ENCODE results near the gene SHF.

Gene SHF

GRCh38 chr15:45221053-45221599, 33.4 kb upstream of the SHF start:
- Histone ChIP-seq H3K9me3 (ENCODE audit: low read length) (no peaks in the 10 kb centered on the region), H3K4me3 (ENCODE audit: low read depth in 1 of 2, low read length in 2 of 2) (no peak overlapping the region), H3K27ac (ENCODE audit: low read depth, low read length) (no peak overlapping the region), H3K36me3 (ENCODE audit: insufficient read depth, low read length) (no peaks in the 10 kb centered on the region), H3K9ac (ENCODE audit: low read length) (no peak overlapping the region), H3K27me3 (ENCODE audit: control insufficient read depth in 1 of 2, insufficient read depth in 2 of 2, low read length in 2 of 2) (peaks cover 0 to 5% of the 10 kb centered on the region in 2 donors), H3K4me1 (ENCODE audit: insufficient read depth, low read length) (no peaks in the 10 kb centered on the region)

DNA sequence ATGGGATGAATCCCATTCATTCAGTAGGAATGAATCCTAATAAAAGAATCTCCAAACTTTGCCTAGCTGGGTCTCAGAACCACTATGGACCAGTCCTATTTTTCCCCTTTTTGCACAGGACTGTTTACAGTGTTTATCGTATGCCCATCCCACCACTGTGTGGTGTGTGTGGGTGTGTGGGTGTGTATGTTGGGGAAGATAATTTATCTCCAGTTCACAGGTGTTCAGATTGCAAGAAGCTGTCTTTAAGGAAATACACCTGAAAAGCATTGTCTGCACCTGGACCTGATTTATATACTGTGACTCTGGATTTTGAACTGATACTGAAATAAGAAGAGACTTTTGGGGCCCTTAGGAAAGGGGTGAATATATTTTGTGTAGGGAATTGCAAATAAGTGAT, 24.7 kb upstream of the SHF start:
- H3K4me1 ChIP-seq (ENCODE audit: insufficient read depth, low read length): no peaks in the 10 kb centered on the region
- H3K27ac ChIP-seq (ENCODE audit: low read depth, low read length): no peak overlapping the region
- H3K9me3 ChIP-seq (ENCODE audit: low read length): no peaks in the 10 kb centered on the region
- no peak overlapping the region for H3K4me3 ChIP-seq (ENCODE audit: low read depth in 1 of 2, low read length in 2 of 2)
- H3K9ac ChIP-seq (ENCODE audit: low read length): no peak overlapping the region
- no peaks in the 10 kb centered on the region for H3K36me3 ChIP-seq (ENCODE audit: insufficient read depth, low read length)
- H3K27me3 ChIP-seq (ENCODE audit: control insufficient read depth in 1 of 2, insufficient read depth in 2 of 2, low read length in 2 of 2): no peaks in the 10 kb centered on the region

DNA sequence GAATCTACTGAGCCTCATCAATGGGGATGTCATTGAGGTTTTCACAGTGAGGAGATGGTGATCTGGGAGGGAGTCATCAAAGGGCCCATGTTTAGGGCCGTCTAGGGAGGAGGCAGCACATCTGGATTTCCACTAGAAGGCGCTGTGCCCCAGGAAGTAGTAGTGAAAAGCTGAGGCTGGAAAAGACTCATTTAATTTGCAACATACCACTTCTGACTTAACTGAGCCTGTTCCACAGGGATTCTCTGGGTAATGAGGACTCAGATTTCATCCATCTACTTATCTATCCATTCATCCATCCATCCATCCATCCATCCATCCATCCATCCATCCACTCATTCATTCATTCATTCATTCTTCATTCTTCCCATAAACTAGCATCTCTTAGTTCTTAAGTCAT, 17.4 kb upstream of the SHF start:
- Histone ChIP-seq H3K27ac (ENCODE audit: low read depth, low read length) (no peak overlapping the region), H3K4me1 (ENCODE audit: insufficient read depth, low read length) (no peaks in the 10 kb centered on the region), H3K9ac (ENCODE audit: low read length) (no peak overlapping the region), H3K4me3 (ENCODE audit: low read depth in 1 of 2, low read length in 2 of 2) (no peak overlapping the region), H3K9me3 (ENCODE audit: low read length) (no peaks in the 10 kb centered on the region), H3K36me3 (ENCODE audit: insufficient read depth, low read length) (no peaks in the 10 kb centered on the region), H3K27me3 (ENCODE audit: control insufficient read depth in 1 of 2, insufficient read depth in 2 of 2, low read length in 2 of 2) (no peaks in the 10 kb centered on the region)

DNA sequence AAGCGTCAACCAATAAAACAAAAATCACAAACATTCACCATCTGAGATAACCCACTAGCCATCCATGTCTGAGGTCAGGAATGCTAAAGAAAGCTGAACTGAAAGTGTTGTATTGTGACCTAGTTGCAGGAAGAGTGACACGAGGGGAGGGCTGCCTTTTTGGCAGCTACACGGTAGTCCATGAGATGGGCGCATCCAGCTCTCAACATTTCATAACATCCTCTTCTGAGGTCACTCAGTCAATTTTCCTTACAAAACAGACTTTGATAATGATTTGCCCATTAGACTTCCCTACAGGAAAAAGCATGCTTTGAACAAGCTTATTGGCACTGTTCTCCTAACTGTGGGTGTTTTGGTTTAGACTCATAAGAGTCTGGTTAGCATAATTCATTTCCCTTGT, 15.4 kb upstream of the SHF start:
- Histone ChIP-seq H3K9me3 (ENCODE audit: low read length) (no peaks in the 10 kb centered on the region), H3K9ac (ENCODE audit: low read length) (no peak overlapping the region), H3K4me3 (ENCODE audit: low read depth in 1 of 2, low read length in 2 of 2) (no peak overlapping the region), H3K4me1 (ENCODE audit: insufficient read depth, low read length) (peaks cover 6% of the 10 kb centered on the region), H3K36me3 (ENCODE audit: insufficient read depth, low read length) (no peaks in the 10 kb centered on the region), H3K27ac (ENCODE audit: low read depth, low read length) (no peak overlapping the region), H3K27me3 (ENCODE audit: control insufficient read depth in 1 of 2, insufficient read depth in 2 of 2, low read length in 2 of 2) (no peaks in the 10 kb centered on the region)

DNA sequence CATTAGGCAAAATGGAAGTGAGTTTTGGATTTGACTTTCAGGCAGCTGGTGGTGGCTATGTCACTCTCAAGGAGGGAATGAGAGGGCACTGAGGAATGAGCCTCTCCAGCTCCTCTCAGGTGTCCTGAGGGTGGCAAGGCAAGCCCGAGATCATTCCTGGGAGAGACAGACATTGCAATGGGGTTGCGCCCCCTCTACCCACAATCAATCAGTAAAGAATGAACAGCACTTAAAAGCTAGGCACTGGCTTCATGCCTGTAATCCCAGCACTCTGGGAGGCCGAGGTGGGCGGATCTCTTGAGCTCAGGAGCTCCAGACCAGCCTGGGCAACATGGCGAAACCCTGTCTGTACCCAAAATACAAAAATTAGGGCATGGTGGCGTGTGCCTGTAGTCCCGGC, 14.1 kb upstream of the SHF start:
- Histone ChIP-seq H3K27ac (ENCODE audit: low read depth, low read length) (no peak overlapping the region), H3K27me3 (ENCODE audit: control insufficient read depth in 1 of 2, insufficient read depth in 2 of 2, low read length in 2 of 2) (no peaks in the 10 kb centered on the region), H3K4me3 (ENCODE audit: low read depth in 1 of 2, low read length in 2 of 2) (no peak overlapping the region), H3K9me3 (ENCODE audit: low read length) (no peaks in the 10 kb centered on the region), H3K36me3 (ENCODE audit: insufficient read depth, low read length) (no peaks in the 10 kb centered on the region), H3K9ac (ENCODE audit: low read length) (no peak overlapping the region), H3K4me1 (ENCODE audit: insufficient read depth, low read length) (peaks cover 6% of the 10 kb centered on the region)

DNA sequence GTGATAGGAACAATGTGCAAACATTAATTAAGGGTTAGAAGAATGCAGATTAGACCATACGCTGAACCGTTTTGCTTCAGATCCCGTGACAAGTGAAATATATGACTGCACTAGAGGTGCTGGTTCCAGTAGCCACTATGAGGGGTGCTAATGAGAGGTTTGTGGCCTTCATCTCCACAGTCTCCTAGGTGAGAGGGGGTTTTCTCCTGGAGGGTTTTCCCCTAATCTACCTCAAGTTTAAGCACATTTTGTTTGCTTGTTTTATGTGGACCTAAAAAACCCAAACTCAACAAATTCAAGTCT, 13.7 kb upstream of the SHF start:
- Histone ChIP-seq H3K4me1 (ENCODE audit: insufficient read depth, low read length) (peaks cover 6% of the 10 kb centered on the region), H3K27ac (ENCODE audit: low read depth, low read length) (no peak overlapping the region), H3K9ac (ENCODE audit: low read length) (no peak overlapping the region), H3K27me3 (ENCODE audit: control insufficient read depth in 1 of 2, insufficient read depth in 2 of 2, low read length in 2 of 2) (no peaks in the 10 kb centered on the region), H3K9me3 (ENCODE audit: low read length) (no peaks in the 10 kb centered on the region), H3K36me3 (ENCODE audit: insufficient read depth, low read length) (no peaks in the 10 kb centered on the region), H3K4me3 (ENCODE audit: low read depth in 1 of 2, low read length in 2 of 2) (no peak overlapping the region)

- H3K9ac ChIP-seq (ENCODE audit: low read length): peak overlapping the region; percentile 86
Measured at GRCh38 chr15:45200799-45201556, 13.2 kb upstream of the SHF start.

GRCh38 chr15:45200001-45200798, 12.4 kb upstream of the SHF start:
- H3K27me3 ChIP-seq (ENCODE audit: control insufficient read depth in 1 of 2, insufficient read depth in 2 of 2, low read length in 2 of 2): no peaks in the 10 kb centered on the region
- peaks cover 6% of the 10 kb centered on the region for H3K4me1 ChIP-seq (ENCODE audit: insufficient read depth, low read length)
- peak overlapping the region; percentile 99 for H3K27ac ChIP-seq (ENCODE audit: low read depth, low read length)
- H3K9ac ChIP-seq (ENCODE audit: low read length): peak overlapping the region; percentile 86
- peak overlapping the region; percentile 70 to 77 for H3K4me3 ChIP-seq (ENCODE audit: low read depth in 1 of 2, low read length in 2 of 2)
- no peaks in the 10 kb centered on the region for H3K9me3 ChIP-seq (ENCODE audit: low read length)
- H3K36me3 ChIP-seq (ENCODE audit: insufficient read depth, low read length): no peaks in the 10 kb centered on the region

More at GRCh38 chr15:45200799-45201556, 13.2 kb upstream of the SHF start:
- Histone ChIP-seq H3K4me1 (ENCODE audit: insufficient read depth, low read length) (peaks cover 6% of the 10 kb centered on the region), H3K9me3 (ENCODE audit: low read length) (no peaks in the 10 kb centered on the region), H3K36me3 (ENCODE audit: insufficient read depth, low read length) (no peaks in the 10 kb centered on the region), H3K27ac (ENCODE audit: low read depth, low read length) (peak overlapping the region; percentile 99), H3K27me3 (ENCODE audit: control insufficient read depth in 1 of 2, insufficient read depth in 2 of 2, low read length in 2 of 2) (no peaks in the 10 kb centered on the region), H3K4me3 (ENCODE audit: low read depth in 1 of 2, low read length in 2 of 2) (peak overlapping the region; percentile 70 to 77)

- Histone ChIP-seq H3K9me3 (ENCODE audit: low read length) (no peaks in the 10 kb centered on the region), H3K4me3 (ENCODE audit: low read depth in 1 of 2, low read length in 2 of 2) (peak overlapping the region; percentile 77 to 84), H3K36me3 (ENCODE audit: insufficient read depth, low read length) (no peaks in the 10 kb centered on the region), H3K4me1 (ENCODE audit: insufficient read depth, low read length) (peaks cover 6% of the 10 kb centered on the region), H3K27ac (ENCODE audit: low read depth, low read length) (peak overlapping the region; percentile 99), H3K27me3 (ENCODE audit: control insufficient read depth in 1 of 2, insufficient read depth in 2 of 2, low read length in 2 of 2) (no peaks in the 10 kb centered on the region), H3K9ac (ENCODE audit: low read length) (peak overlapping the region; percentile 86)
Measured at GRCh38 chr15:45199136-45199810, 11.5 kb upstream of the SHF start.

- Histone ChIP-seq H3K4me1 (ENCODE audit: insufficient read depth, low read length) (peaks cover 6% of the 10 kb centered on the region), H3K9me3 (ENCODE audit: low read length) (no peaks in the 10 kb centered on the region), H3K36me3 (ENCODE audit: insufficient read depth, low read length) (no peaks in the 10 kb centered on the region), H3K9ac (ENCODE audit: low read length) (peak overlapping the region; percentile 86), H3K4me3 (ENCODE audit: low read depth in 1 of 2, low read length in 2 of 2) (peak overlapping the region; percentile 77 to 84), H3K27me3 (ENCODE audit: control insufficient read depth in 1 of 2, insufficient read depth in 2 of 2, low read length in 2 of 2) (no peaks in the 10 kb centered on the region), H3K27ac (ENCODE audit: low read depth, low read length) (peak overlapping the region; percentile 99)
Measured at GRCh38 chr15:45198337-45199135, 10.8 kb upstream of the SHF start.

- Histone ChIP-seq H3K9ac (ENCODE audit: low read length) (no peak overlapping the region), H3K9me3 (ENCODE audit: low read length) (no peaks in the 10 kb centered on the region), H3K4me1 (ENCODE audit: insufficient read depth, low read length) (peaks cover 6% of the 10 kb centered on the region), H3K27ac (ENCODE audit: low read depth, low read length) (no peak overlapping the region), H3K4me3 (ENCODE audit: low read depth in 1 of 2, low read length in 2 of 2) (no peak overlapping the region), H3K27me3 (ENCODE audit: control insufficient read depth in 1 of 2, insufficient read depth in 2 of 2, low read length in 2 of 2) (no peaks in the 10 kb centered on the region), H3K36me3 (ENCODE audit: insufficient read depth, low read length) (no peaks in the 10 kb centered on the region)
Measured at GRCh38 chr15:45197512-45197911, 9.7 kb upstream of the SHF start.
